ENCODE data around the gene MAPKAPK2.
A peak's percentile ranks its signal among the peaks of the same experiment; 100 is the strongest.
"Not testable (repeated sequence)": the region's sequence is repeated elsewhere in the genome, so short reads cannot be mapped to it uniquely, and the experiment has no call there.

The MAPKAPK2 gene

GRCh38 chr1:206739411-206740076 lies 54.8 kb downstream of the MAPKAPK2 start:
- no peak for DNase-seq (ENCODE audit: low read depth in 1 of 2, low spot score in 1 of 2)

- DNase-seq (ENCODE audit: low read depth in 1 of 2, low spot score in 1 of 2) = no peak
Measured at GRCh38 chr1:206741142-206741701, 56.5 kb downstream of the MAPKAPK2 start.

GRCh38 chr1:206742719-206743383 lies 58.1 kb downstream of the MAPKAPK2 start:
- no peak for DNase-seq (ENCODE audit: low read depth in 1 of 2, low spot score in 1 of 2)

GRCh38 chr1:206744683-206745082 lies 60.0 kb downstream of the MAPKAPK2 start:
- no peak for DNase-seq (ENCODE audit: low read depth in 1 of 2, low spot score in 1 of 2)

- DNase-seq (ENCODE audit: low read depth in 1 of 2, low spot score in 1 of 2) = no peak
Measured at GRCh38 chr1:206745301-206745700, 60.6 kb downstream of the MAPKAPK2 start.

GRCh38 chr1:206748348-206749030 lies 63.8 kb downstream of the MAPKAPK2 start:
- no peak for DNase-seq (ENCODE audit: low read depth in 1 of 2, low spot score in 1 of 2)

GRCh38 chr1:206751891-206752290 lies 67.2 kb downstream of the MAPKAPK2 start:
- DNase-seq (ENCODE audit: low read depth in 1 of 2, low spot score in 1 of 2) = no peak

- no peak for DNase-seq (ENCODE audit: low read depth in 1 of 2, low spot score in 1 of 2)
Measured at GRCh38 chr1:206752481-206752880, 67.8 kb downstream of the MAPKAPK2 start.

GRCh38 chr1:206753141-206753540 lies 68.4 kb downstream of the MAPKAPK2 start:
- DNase-seq (ENCODE audit: low read depth in 1 of 2, low spot score in 1 of 2) = no peak

GRCh38 chr1:206754011-206754410 lies 69.3 kb downstream of the MAPKAPK2 start:
- DNase-seq (ENCODE audit: low read depth in 1 of 2, low spot score in 1 of 2) = no peak

GRCh38 chr1:206757524-206758266 lies 73.0 kb downstream of the MAPKAPK2 start:
- DNase-seq (ENCODE audit: low read depth in 1 of 2, low spot score in 1 of 2) = no peak

GRCh38 chr1:206760590-206760989 lies 75.9 kb downstream of the MAPKAPK2 start:
- DNase-seq (ENCODE audit: low read depth in 1 of 2, low spot score in 1 of 2) = no peak

GRCh38 chr1:206761159-206761768 lies 76.6 kb downstream of the MAPKAPK2 start:
- no peak for DNase-seq (ENCODE audit: low read depth in 1 of 2, low spot score in 1 of 2)

- DNase-seq (ENCODE audit: low read depth in 1 of 2, low spot score in 1 of 2) = not testable (repeated sequence)
Measured at GRCh38 chr1:206762741-206763364, 78.1 kb downstream of the MAPKAPK2 start.

- DNase-seq (ENCODE audit: low read depth in 1 of 2, low spot score in 1 of 2) = not testable (repeated sequence)
Measured at GRCh38 chr1:206765771-206766170, 81.1 kb downstream of the MAPKAPK2 start.

- DNase-seq (ENCODE audit: low read depth in 1 of 2, low spot score in 1 of 2) = peak; percentile 38 to 47
Measured at GRCh38 chr1:206766251-206766856, 81.6 kb downstream of the MAPKAPK2 start.

- no peak for DNase-seq (ENCODE audit: low read depth in 1 of 2, low spot score in 1 of 2)
Measured at GRCh38 chr1:206768472-206769303, 84.0 kb downstream of the MAPKAPK2 start.

GRCh38 chr1:206769304-206769731 lies 84.6 kb downstream of the MAPKAPK2 start:
- no peak for DNase-seq (ENCODE audit: low read depth in 1 of 2, low spot score in 1 of 2)

Measured in stimulated activated CD4-positive, alpha-beta T cell treated with anti-CD3 and anti-CD28 coated beads, Interleukin-15, amount 100 ng/mL, for 1 hour (primary cell).